Naive thymus-derived CD4-positive, alpha-beta T cell (primary cell): ENCODE data around the gene MEOX1. TPM values are rescaled to one million over a fixed set of nuclear protein-coding genes. Genes with fewer than 3 reads are reported as not detected.

Experiments
- ATAC-seq: fragments of 150-1000 bp; cut with Tn5 transposase; 2 replicates; pipeline ENCODE4 v1.10.0; 2021; ENCODE audit warnings: mild to moderate bottlenecking, moderate library complexity
- CTCF ChIA-PET: fragments of 350-600 bp; sonication (Branson Sonifier 250); formaldehyde crosslinking; loops from one replicate; lab custom pipeline; 2021; ENCODE audit warnings: antibody characterized with exemption; lab: Charles Lee
- POLR2A ChIA-PET: fragments of 350-600 bp; sonication (Branson Sonifier 250); formaldehyde crosslinking; loops from one replicate; lab custom pipeline; 2021; ENCODE audit warnings: antibody characterized with exemption, inconsistent platforms; lab: Charles Lee
- DNase-seq, 9 donors: peaks; one replicate each; pipeline versions ENCODE4 v3.0.0 to v3.0.0-alpha.2; 2020 to 2022; ENCODE audit warnings: mixed read lengths in 1 of 9
- H3K27ac ChIP-seq: one replicate; pipeline ENCODE4 v1.7.0; 2013; ENCODE audit warnings: mild to moderate bottlenecking, low read depth, low read length, moderate library complexity
- H3K27me3 ChIP-seq, 2 donors: one replicate each; pipeline ENCODE4 v1.7.0; 2013; ENCODE audit warnings: low read length in 2 of 2, mild to moderate bottlenecking in 2 of 2, moderate library complexity in 2 of 2; ENCODE audit not compliant: control insufficient read depth in 2 of 2, insufficient read depth in 2 of 2
- H3K36me3 ChIP-seq, 3 experiments: 1 replicate in 2 of 3; 2 replicates in 1 of 3; pipeline ENCODE4 v1.7.0; 2013; ENCODE audit warnings: low read length in 3 of 3, mild to moderate bottlenecking in 3 of 3, moderate library complexity in 1 of 3; ENCODE audit not compliant: insufficient read depth in 3 of 3, control insufficient read depth in 2 of 3
- H3K4me1 ChIP-seq, 2 donors: one replicate each; pipeline ENCODE4 v1.7.0; 2013; ENCODE audit warnings: low read length in 2 of 2, mild to moderate bottlenecking in 2 of 2, moderate library complexity in 1 of 2; ENCODE audit not compliant: control insufficient read depth in 2 of 2, insufficient read depth in 2 of 2
- H3K4me3 ChIP-seq: 2 replicates; pipeline ENCODE4 v1.7.0; 2013; ENCODE audit warnings: mild to moderate bottlenecking, low read length
- H3K9me3 ChIP-seq, 3 experiments: 1 replicate in 2 of 3; 2 replicates in 1 of 3; pipeline ENCODE4 v1.7.0; 2013; ENCODE audit warnings: low read length in 3 of 3; ENCODE audit not compliant: control insufficient read depth in 2 of 3
- H3K27ac Mint-ChIP-seq, 9 donors: one replicate each; pipeline ENCODE4 v1.8.0; 2020 to 2022; ENCODE audit warnings: mixed read lengths in 9 of 9, mild to moderate bottlenecking in 8 of 9, moderate library complexity in 5 of 9, inconsistent platforms in 2 of 9
- H3K27me3 Mint-ChIP-seq, 5 donors: one replicate each; pipeline ENCODE4 v1.8.0; 2021 to 2022; ENCODE audit warnings: mixed read lengths in 5 of 5, mild to moderate bottlenecking in 1 of 5
- H3K36me3 Mint-ChIP-seq, 5 donors: one replicate each; pipeline ENCODE4 v1.8.0; 2020 to 2022; ENCODE audit warnings: mixed read lengths in 5 of 5, mild to moderate bottlenecking in 3 of 5, inconsistent platforms in 1 of 5
- H3K4me1 Mint-ChIP-seq, 7 donors: one replicate each; pipeline ENCODE4 v1.8.0; 2020 to 2022; ENCODE audit warnings: mixed read lengths in 7 of 7, mild to moderate bottlenecking in 3 of 7, inconsistent platforms in 1 of 7
- H3K4me3 Mint-ChIP-seq, 10 donors: one replicate each; pipeline ENCODE4 v1.8.0; 2020 to 2022; ENCODE audit warnings: mild to moderate bottlenecking in 10 of 10, mixed read lengths in 10 of 10, moderate library complexity in 6 of 10, inconsistent platforms in 2 of 10
- H3K9me3 Mint-ChIP-seq, 11 donors: one replicate each; pipeline ENCODE4 v1.8.0; 2020 to 2022; ENCODE audit warnings: mixed read lengths in 11 of 11, mild to moderate bottlenecking in 4 of 11, inconsistent platforms in 1 of 11, moderate library complexity in 1 of 11
- intact Hi-C, 2 donors: fragments of 100-400 bp; cut with micrococcal nuclease; formaldehyde crosslinking; loops; one replicate each; pipeline ENCODE4 v1.15.1; 2023
- polyA plus RNA-seq, 2 donors: library from polyadenylated mRNA; unstranded; fragments of 300-500 nt; fragmentation: Illumina TruSeq; gene quantifications; one replicate each; pipeline ENCODE4 v1.2.3, GENCODE V29; 2021
- total RNA-seq, 6 experiments: library from RNA in 5 of 6; stranded (reverse) in 5 of 6; gene quantifications; 1 replicate in 5 of 6; 2 replicates in 1 of 6; pipeline ENCODE4 v1.2.3 and lab custom pipeline; 2021 to 2026

Gene MEOX1
- total and polyA plus RNA-seq, 7 experiments from 2014 or later = 0.37 to 2.5 (median 0.54) TPM

- no peaks in the 10 kb centered on the region for H3K27me3 ChIP-seq
- intact Hi-C loops = no loop called here
- Mint-ChIP-seq H3K36me3 (no peaks in the 10 kb centered on the region), H3K27ac (peak overlapping the region in 4 of 9 donors; percentile 24 to 69 (median 62)), H3K4me3 (peak overlapping the region in 1 of 10 donors; percentile 35), H3K27me3 (peaks cover 0 to 5% (median 0%) of the 10 kb centered on the region in 5 donors), H3K9me3 (peaks cover 0 to 2% (median 0%) of the 10 kb centered on the region in 11 donors), H3K4me1 (peaks cover 0 to 20% (median 8%) of the 10 kb centered on the region in 7 donors)
- DNase-seq (no peak), ATAC-seq (no peak)
- no peaks in the 10 kb centered on the region for H3K36me3 ChIP-seq
- ChIA-PET POLR2A (interaction anchor here (0.6 kb wide), 1 partner anchor 90 kb away, joined by 3 read pairs; no protein-coding TSS in a partner anchor), CTCF (interaction anchor here (0.6 kb wide), 2 partner anchors 374 to 1435 kb away, joined by 3 to 9 read pairs; no protein-coding TSS in a partner anchor)
- no peak overlapping the region for H3K4me3 ChIP-seq
- no peaks in the 10 kb centered on the region for H3K9me3 ChIP-seq
- H3K27ac ChIP-seq = no peak overlapping the region
- no peaks in the 10 kb centered on the region for H3K4me1 ChIP-seq
Observed at GRCh38 chr17:43669971-43670644, 8.4 kb upstream of the MEOX1 start.

- no peak for ATAC-seq
Observed at GRCh38 chr17:43667947-43668348, 6.2 kb upstream of the MEOX1 start.

GRCh38 chr17:43667506-43667905 is 5.8 kb upstream of the MEOX1 start:
- Histone ChIP-seq H3K36me3 (no peaks in the 10 kb centered on the region), H3K4me3 (no peak overlapping the region), H3K27me3 (no peaks in the 10 kb centered on the region), H3K9me3 (no peaks in the 10 kb centered on the region), H3K4me1 (peaks cover 5 to 6% of the 10 kb centered on the region in 2 donors), H3K27ac (no peak overlapping the region)
- Mint-ChIP-seq H3K4me3 (no peak overlapping the region), H3K27ac (no peak overlapping the region), H3K36me3 (no peaks in the 10 kb centered on the region), H3K4me1 (peaks cover 3 to 22% (median 7%) of the 10 kb centered on the region in 7 donors), H3K27me3 (no peaks in the 10 kb centered on the region), H3K9me3 (peaks cover 0 to 3% (median 0%) of the 10 kb centered on the region in 11 donors)
- intact Hi-C loops = no loop called here
- ChIA-PET CTCF (no interaction called here), POLR2A (no interaction called here)
- DNase-seq (no peak), ATAC-seq (no peak)

More at GRCh38 chr17:43667947-43668348, 6.2 kb upstream of the MEOX1 start:
- Histone ChIP-seq H3K27ac (no peak overlapping the region), H3K9me3 (no peaks in the 10 kb centered on the region), H3K27me3 (no peaks in the 10 kb centered on the region), H3K4me1 (peaks cover under 1 to 1% of the 10 kb centered on the region in 2 donors), H3K4me3 (no peak overlapping the region), H3K36me3 (no peaks in the 10 kb centered on the region)
- POLR2A ChIA-PET = no interaction called here
- CTCF ChIA-PET = no interaction called here
- H3K4me3 Mint-ChIP-seq = peak overlapping the region in 1 of 10 donors; percentile 7
- no peaks in the 10 kb centered on the region for H3K36me3 Mint-ChIP-seq
- H3K4me1 Mint-ChIP-seq = peaks cover 0 to 18% (median 6%) of the 10 kb centered on the region in 7 donors
- no peaks in the 10 kb centered on the region for H3K27me3 Mint-ChIP-seq
- H3K9me3 Mint-ChIP-seq = peaks cover 0 to 3% (median 0%) of the 10 kb centered on the region in 11 donors
- no peak for DNase-seq
- intact Hi-C loops = no loop called here
- H3K27ac Mint-ChIP-seq = peak overlapping the region in 1 of 9 donors; percentile 38

DNA sequence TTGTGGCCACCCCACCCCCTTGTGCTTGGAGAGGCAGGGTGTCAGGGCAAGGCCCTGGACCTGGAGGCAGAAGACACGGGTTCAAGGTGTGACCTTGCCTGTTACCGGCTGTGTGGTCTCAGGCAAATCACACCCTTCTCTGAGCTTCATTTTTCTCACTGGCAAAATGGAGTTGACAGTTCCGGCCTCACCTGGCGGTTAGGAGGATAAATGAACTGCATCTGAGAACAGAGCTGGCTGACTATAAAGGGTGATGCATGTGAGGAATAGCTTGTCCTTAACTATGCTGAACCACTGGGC is 4.2 kb upstream of the MEOX1 start:
- H3K36me3 ChIP-seq = no peaks in the 10 kb centered on the region
- Mint-ChIP-seq H3K36me3 (no peaks in the 10 kb centered on the region), H3K4me1 (peaks cover 10 to 37% (median 21%) of the 10 kb centered on the region in 7 donors), H3K4me3 (no peak overlapping the region), H3K9me3 (peaks cover 0 to 1% (median 0%) of the 10 kb centered on the region in 11 donors), H3K27me3 (no peaks in the 10 kb centered on the region), H3K27ac (no peak overlapping the region)
- H3K4me3 ChIP-seq = no peak overlapping the region
- no peaks in the 10 kb centered on the region for H3K9me3 ChIP-seq
- CTCF ChIA-PET = interaction anchor here (0.6 to 1.7 kb wide), 3 partner anchors 88 to 91 kb away, joined by 4 to 6 read pairs (median 5); no protein-coding TSS in a partner anchor
- no peaks in the 10 kb centered on the region for H3K27me3 ChIP-seq
- POLR2A ChIA-PET = no interaction called here
- H3K27ac ChIP-seq = no peak overlapping the region
- ATAC-seq (no peak), DNase-seq (no peak)
- intact Hi-C loops = no loop called here
- peaks cover 7 to 22% of the 10 kb centered on the region in 2 donors for H3K4me1 ChIP-seq

DNA sequence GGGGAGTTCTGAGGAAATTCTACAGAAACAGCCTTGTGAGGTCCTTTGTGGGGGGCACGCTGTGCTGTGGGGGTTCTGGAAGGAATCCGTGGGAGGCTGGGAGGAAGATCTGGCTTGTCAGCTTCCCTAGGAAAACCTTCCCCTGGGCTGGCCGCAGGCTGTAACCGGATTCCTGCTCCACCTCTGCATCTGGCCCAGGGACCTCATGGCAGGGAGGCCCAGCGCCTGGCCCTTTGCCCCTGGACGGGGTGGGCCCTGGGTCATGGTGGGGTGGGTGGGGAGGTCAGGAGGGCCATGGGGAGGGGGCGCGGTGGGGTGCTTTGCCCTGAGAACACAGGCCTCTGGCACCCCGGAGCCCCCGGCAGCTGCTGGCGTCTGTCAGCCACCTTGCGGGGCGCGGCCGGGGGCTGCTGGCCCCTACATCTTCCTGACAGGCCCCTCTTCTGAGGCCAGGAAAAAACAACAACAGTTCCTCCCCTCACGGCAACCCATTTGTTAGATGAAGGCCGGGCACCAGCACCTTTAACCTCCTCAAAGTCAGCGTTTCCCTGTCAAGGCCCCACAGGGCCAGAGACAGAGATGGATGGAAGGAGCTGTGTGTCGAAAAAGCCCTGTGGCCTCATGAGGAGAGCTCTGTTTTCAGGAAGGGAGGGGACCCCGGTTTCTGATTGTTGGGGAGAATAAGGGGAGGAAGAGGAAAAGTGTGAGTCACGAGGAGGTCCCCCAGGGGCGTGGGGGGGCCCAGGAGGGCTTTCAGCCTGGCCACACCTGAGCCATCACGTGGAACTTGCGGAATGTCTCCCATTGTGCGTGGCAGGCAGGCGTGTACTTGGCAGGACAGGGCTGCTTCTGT is 3.6 kb upstream of the MEOX1 start:
- H3K36me3 ChIP-seq = no peaks in the 10 kb centered on the region
- DNase-seq (no peak), ATAC-seq (no peak)
- no peak overlapping the region for H3K4me3 ChIP-seq
- Mint-ChIP-seq H3K36me3 (no peaks in the 10 kb centered on the region), H3K27ac (peak overlapping the region in 1 of 9 donors; percentile 55), H3K4me1 (peaks cover 11 to 41% (median 25%) of the 10 kb centered on the region in 7 donors), H3K4me3 (no peak overlapping the region), H3K9me3 (peaks cover 0 to 1% (median 0%) of the 10 kb centered on the region in 11 donors), H3K27me3 (no peaks in the 10 kb centered on the region)
- H3K4me1 ChIP-seq = peaks cover 12 to 28% of the 10 kb centered on the region in 2 donors
- no peak overlapping the region for H3K27ac ChIP-seq
- intact Hi-C loops = no loop called here
- no peaks in the 10 kb centered on the region for H3K27me3 ChIP-seq
- POLR2A ChIA-PET = interaction anchor here (0.6 kb wide), 1 partner anchor 8 kb away, joined by 4 read pairs; no protein-coding TSS in a partner anchor
- CTCF ChIA-PET = interaction anchor here (0.6 to 1.7 kb wide), 6 partner anchors 7 to 102 kb away, joined by 3 to 6 read pairs (median 4); no protein-coding TSS in a partner anchor
- H3K9me3 ChIP-seq = no peaks in the 10 kb centered on the region

- Mint-ChIP-seq H3K9me3 (peaks cover 0 to 1% (median 0%) of the 10 kb centered on the region in 11 donors), H3K27ac (peak overlapping the region in 2 of 9 donors; percentile 21 to 52), H3K36me3 (no peaks in the 10 kb centered on the region), H3K4me1 (peaks cover 9 to 34% (median 25%) of the 10 kb centered on the region in 7 donors), H3K27me3 (no peaks in the 10 kb centered on the region), H3K4me3 (no peak overlapping the region)
- ChIA-PET CTCF (interaction anchor here (0.9 to 1.4 kb wide), 3 partner anchors 8 to 102 kb away, joined by 3 to 6 read pairs (median 3); no protein-coding TSS in a partner anchor), POLR2A (no interaction called here)
- H3K9me3 ChIP-seq = no peaks in the 10 kb centered on the region
- no peak for DNase-seq
- intact Hi-C loops = no loop called here
- no peaks in the 10 kb centered on the region for H3K27me3 ChIP-seq
- no peak overlapping the region for H3K27ac ChIP-seq
- ATAC-seq = no peak
- H3K4me1 ChIP-seq = peaks cover 12 to 28% of the 10 kb centered on the region in 2 donors
- H3K4me3 ChIP-seq = no peak overlapping the region
- H3K36me3 ChIP-seq = no peaks in the 10 kb centered on the region
Observed at GRCh38 chr17:43664096-43664495, 2.4 kb upstream of the MEOX1 start.
